Measurements from ENCODE around the gene VDAC1.

- TF ChIP-seq CTCF (IDR thresholded peaks at IDR 0.05) (no peak), REST (IDR thresholded peaks at IDR 0.05; ENCODE audit: insufficient read depth in 1 of 2, low read depth in 2 of 2, low read length in 1 of 2) (no peak), POLR2AphosphoS5 (IDR thresholded peaks at IDR 0.05; ENCODE audit: low read depth, low read length) (no peak)
Measured at GRCh38 chr5:133994297-133994989, 10.3 kb downstream of the VDAC1 start.
